ENCODE data around the gene SLC2A3.

DNA sequence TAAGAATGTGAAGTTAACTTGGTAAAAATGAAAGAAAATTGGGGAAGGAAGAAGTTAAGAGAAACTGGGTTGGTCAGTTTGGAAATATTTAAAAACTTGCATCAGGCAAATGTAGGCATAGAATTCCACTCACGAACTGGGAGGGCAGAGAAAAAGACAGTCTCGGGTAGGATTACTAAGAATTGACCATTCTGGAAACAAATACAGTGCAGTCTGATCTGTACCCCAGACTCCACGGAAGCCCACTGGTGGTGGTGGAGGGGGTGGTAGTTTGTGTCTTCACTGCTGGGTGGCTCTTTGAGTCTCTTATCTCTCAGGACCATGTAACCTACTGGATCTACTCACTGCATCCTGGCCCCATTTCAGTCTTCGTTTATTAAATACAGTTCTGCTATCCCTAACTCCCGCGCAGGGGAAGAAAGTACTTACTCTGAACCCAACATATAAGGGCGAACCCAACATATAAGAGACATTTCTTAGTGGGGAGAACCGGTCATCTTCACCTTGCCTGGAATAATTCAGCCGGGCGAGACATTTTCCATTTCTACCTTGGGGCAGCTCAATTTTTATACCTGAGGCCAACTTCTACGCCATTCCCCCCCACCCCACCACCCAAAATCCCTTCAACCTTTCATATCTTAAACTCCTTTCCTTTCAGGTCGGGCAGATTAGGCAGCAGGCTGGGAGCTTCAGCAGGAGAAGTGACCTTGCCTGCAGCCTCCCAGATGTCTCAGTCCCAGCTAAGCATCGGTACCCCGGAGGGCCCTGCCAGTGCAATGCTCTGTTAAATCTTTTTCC, 1.7 kb downstream of the SLC2A3 start:
- no peak for TF ChIP-seq POLR2AphosphoS5 (IDR thresholded peaks at IDR 0.05; ENCODE audit: low read depth, low read length)
- TF ChIP-seq, protein P1, sequence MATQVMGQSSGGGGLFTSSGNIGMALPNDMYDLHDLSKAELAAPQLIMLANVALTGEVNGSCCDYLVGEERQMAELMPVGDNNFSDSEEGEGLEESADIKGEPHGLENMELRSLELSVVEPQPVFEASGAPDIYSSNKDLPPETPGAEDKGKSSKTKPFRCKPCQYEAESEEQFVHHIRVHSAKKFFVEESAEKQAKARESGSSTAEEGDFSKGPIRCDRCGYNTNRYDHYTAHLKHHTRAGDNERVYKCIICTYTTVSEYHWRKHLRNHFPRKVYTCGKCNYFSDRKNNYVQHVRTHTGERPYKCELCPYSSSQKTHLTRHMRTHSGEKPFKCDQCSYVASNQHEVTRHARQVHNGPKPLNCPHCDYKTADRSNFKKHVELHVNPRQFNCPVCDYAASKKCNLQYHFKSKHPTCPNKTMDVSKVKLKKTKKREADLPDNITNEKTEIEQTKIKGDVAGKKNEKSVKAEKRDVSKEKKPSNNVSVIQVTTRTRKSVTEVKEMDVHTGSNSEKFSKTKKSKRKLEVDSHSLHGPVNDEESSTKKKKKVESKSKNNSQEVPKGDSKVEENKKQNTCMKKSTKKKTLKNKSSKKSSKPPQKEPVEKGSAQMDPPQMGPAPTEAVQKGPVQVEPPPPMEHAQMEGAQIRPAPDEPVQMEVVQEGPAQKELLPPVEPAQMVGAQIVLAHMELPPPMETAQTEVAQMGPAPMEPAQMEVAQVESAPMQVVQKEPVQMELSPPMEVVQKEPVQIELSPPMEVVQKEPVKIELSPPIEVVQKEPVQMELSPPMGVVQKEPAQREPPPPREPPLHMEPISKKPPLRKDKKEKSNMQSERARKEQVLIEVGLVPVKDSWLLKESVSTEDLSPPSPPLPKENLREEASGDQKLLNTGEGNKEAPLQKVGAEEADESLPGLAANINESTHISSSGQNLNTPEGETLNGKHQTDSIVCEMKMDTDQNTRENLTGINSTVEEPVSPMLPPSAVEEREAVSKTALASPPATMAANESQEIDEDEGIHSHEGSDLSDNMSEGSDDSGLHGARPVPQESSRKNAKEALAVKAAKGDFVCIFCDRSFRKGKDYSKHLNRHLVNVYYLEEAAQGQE (IDR thresholded peaks at IDR 0.05; ENCODE audit: insufficient read depth in 1 of 2, low read depth in 2 of 2, low read length in 2 of 2) = no peak

Measured in PFSK-1 (cell line).